DOHH2 (cell line): ENCODE data around the gene LRIT1.

Experiments
- H3F3A ChIP-seq: fragments of 200-600 bp; sonication (generic), shearing (Covaris generic); 2 replicates; pipeline ENCODE4 v1.6.0; 2016; ENCODE audit warnings: antibody characterized with exemption, mild to moderate bottlenecking; ENCODE audit not compliant: control insufficient read depth, insufficient read depth
- H3K27ac ChIP-seq: fragments of 200-600 bp; sonication (generic); 2 replicates; pipeline ENCODE4 v1.5.1; 2014; ENCODE audit warnings: low read depth, mild to moderate bottlenecking, low read length, moderate library complexity
- H3K27me3 ChIP-seq: fragments of 200-600 bp; sonication (generic); 2 replicates; pipeline ENCODE4 v1.6.1; 2014; ENCODE audit warnings: mild to moderate bottlenecking, low read length, mixed read lengths; ENCODE audit not compliant: control insufficient read depth
- H3K36me3 ChIP-seq: fragments of 200-600 bp; sonication (generic); 2 replicates; pipeline ENCODE4 v1.6.1; 2014; ENCODE audit warnings: mild to moderate bottlenecking, low read length, moderate library complexity, mixed read lengths; ENCODE audit not compliant: control insufficient read depth
- H3K4me1 ChIP-seq: fragments of 200-600 bp; sonication (generic); 2 replicates; pipeline ENCODE4 v1.6.1; 2014; ENCODE audit warnings: mild to moderate bottlenecking, low read length, mixed read lengths; ENCODE audit not compliant: control insufficient read depth
- H3K4me2 ChIP-seq: fragments of 200-600 bp; sonication (generic); 2 replicates; pipeline ENCODE4 v1.6.0; 2014; ENCODE audit warnings: mild to moderate bottlenecking, low read length, moderate library complexity
- H3K4me3 ChIP-seq: fragments of 200-600 bp; sonication (generic); 2 replicates; pipeline ENCODE4 v1.5.1; 2014; ENCODE audit warnings: mild to moderate bottlenecking, low read length, mixed read lengths
- H3K79me2 ChIP-seq: fragments of 200-600 bp; sonication (generic); 2 replicates; pipeline ENCODE4 v1.6.1; 2014; ENCODE audit warnings: mild to moderate bottlenecking, low read length, mixed read lengths; ENCODE audit not compliant: control insufficient read depth
- H3K9me2 ChIP-seq: fragments of 200-600 bp; sonication (generic); replicated peaks from 2 replicates; pipeline ENCODE4 v1.6.1; 2014; ENCODE audit warnings: mild to moderate bottlenecking, low read length, mixed read lengths; ENCODE audit not compliant: control insufficient read depth
- H3K9me3 ChIP-seq: fragments of 200-600 bp; sonication (generic); 2 replicates; pipeline ENCODE4 v1.6.1; 2014; ENCODE audit warnings: antibody characterized with exemption, low read length, mixed read lengths; ENCODE audit not compliant: control insufficient read depth, insufficient read depth
- H4K20me1 ChIP-seq: fragments of 200-600 bp; sonication (generic); 2 replicates; pipeline ENCODE4 v1.6.0; 2014; ENCODE audit warnings: low read depth, mild to moderate bottlenecking, antibody characterized with exemption, low read length, moderate library complexity; ENCODE audit not compliant: control insufficient read depth, insufficient read depth
- EZH2phosphoT487 ChIP-seq: fragments of 200-600 bp; sonication (generic); IDR thresholded peaks from 2 replicates; pipeline ENCODE4 v1.6.1; 2017; ENCODE audit warnings: borderline replicate concordance, mild to moderate bottlenecking, antibody characterized with exemption, low read length, moderate library complexity, mixed read lengths
- TF ChIP-seq, protein P1 (sequence below): fragments of 200-600 bp; sonication (generic); IDR thresholded peaks from one replicate; pipeline ENCODE4 v1.5.1; 2014; ENCODE audit warnings: antibody characterized with exemption, mild to moderate bottlenecking, low read depth, low read length; ENCODE audit not compliant: poor library complexity, severe bottlenecking

The LRIT1 gene

DNA sequence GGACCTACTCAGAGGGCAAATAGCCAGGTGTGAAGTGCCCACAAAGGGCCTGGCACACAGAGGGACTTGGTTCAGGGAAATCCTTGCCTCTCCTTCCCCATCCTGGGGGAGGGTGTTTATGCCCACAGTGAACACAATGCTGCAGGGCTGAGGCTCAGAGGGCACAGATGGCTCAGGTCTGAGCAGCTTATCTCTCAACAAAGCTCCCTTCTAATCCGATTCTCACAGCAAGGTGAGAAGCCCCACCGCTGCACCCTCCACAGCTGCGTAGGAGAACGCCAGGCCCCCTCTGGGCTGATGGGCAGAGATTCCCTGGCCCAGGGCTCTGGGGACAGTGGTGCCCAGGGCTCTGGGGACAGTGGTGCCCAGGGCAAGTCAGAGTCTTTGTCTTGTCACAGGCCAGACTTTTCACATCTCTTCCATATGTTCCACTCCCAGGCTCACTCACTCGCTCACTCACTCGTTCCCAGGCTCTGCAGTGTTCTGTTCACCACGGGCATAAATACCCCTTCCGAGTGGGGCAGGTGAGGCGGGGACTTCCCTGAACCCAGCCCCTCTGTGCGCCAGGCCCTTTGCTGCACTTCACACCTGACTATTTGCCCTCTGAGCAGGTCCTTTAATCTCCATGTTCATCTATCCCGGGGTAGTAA, 55.7 kb downstream of the LRIT1 start:
- Histone ChIP-seq H3K9me2 (no peaks in the 10 kb centered on the region), H3F3A (no peaks in the 10 kb centered on the region), H4K20me1 (no peaks in the 10 kb centered on the region), H3K27me3 (no peaks in the 10 kb centered on the region), H3K9me3 (no peaks in the 10 kb centered on the region), H3K79me2 (no peaks in the 10 kb centered on the region), H3K4me3 (no peak overlapping the region), H3K4me2 (no peak overlapping the region), H3K4me1 (no peaks in the 10 kb centered on the region), H3K27ac (no peak overlapping the region), H3K36me3 (no peaks in the 10 kb centered on the region)
- TF ChIP-seq EZH2phosphoT487: no peak
- TF ChIP-seq, protein P1, sequence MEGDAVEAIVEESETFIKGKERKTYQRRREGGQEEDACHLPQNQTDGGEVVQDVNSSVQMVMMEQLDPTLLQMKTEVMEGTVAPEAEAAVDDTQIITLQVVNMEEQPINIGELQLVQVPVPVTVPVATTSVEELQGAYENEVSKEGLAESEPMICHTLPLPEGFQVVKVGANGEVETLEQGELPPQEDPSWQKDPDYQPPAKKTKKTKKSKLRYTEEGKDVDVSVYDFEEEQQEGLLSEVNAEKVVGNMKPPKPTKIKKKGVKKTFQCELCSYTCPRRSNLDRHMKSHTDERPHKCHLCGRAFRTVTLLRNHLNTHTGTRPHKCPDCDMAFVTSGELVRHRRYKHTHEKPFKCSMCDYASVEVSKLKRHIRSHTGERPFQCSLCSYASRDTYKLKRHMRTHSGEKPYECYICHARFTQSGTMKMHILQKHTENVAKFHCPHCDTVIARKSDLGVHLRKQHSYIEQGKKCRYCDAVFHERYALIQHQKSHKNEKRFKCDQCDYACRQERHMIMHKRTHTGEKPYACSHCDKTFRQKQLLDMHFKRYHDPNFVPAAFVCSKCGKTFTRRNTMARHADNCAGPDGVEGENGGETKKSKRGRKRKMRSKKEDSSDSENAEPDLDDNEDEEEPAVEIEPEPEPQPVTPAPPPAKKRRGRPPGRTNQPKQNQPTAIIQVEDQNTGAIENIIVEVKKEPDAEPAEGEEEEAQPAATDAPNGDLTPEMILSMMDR: no peak

DNA sequence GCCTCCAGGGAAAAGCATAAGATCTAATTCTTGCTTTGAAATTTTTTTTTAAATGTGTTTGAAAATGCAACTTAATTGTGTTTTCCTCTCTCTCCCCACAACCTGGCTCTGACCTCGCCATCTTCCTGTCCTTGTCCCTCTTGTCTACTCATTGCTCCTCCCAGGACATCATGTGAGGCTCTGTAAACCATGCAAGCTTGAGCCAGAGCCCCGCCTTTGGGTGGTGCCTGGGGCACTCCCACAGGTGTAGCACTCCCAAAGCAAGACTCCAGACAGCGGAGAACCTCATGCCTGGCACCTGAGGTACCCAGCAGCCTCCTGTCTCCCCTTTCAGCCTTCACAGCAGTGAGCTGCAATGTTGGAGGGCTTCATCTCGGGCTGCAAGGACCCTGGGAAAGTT, 56.8 kb downstream of the LRIT1 start:
- Histone ChIP-seq H3K4me1 (peaks cover 3% of the 10 kb centered on the region), H3K4me3 (no peak overlapping the region), H3K27me3 (no peaks in the 10 kb centered on the region), H3K36me3 (no peaks in the 10 kb centered on the region), H3K27ac (no peak overlapping the region), H3K79me2 (no peaks in the 10 kb centered on the region), H3K9me2 (no peaks in the 10 kb centered on the region), H3K4me2 (no peak overlapping the region), H3F3A (no peaks in the 10 kb centered on the region), H3K9me3 (no peaks in the 10 kb centered on the region), H4K20me1 (no peaks in the 10 kb centered on the region)
- TF ChIP-seq, protein P1: no peak
- no peak for TF ChIP-seq EZH2phosphoT487

DNA sequence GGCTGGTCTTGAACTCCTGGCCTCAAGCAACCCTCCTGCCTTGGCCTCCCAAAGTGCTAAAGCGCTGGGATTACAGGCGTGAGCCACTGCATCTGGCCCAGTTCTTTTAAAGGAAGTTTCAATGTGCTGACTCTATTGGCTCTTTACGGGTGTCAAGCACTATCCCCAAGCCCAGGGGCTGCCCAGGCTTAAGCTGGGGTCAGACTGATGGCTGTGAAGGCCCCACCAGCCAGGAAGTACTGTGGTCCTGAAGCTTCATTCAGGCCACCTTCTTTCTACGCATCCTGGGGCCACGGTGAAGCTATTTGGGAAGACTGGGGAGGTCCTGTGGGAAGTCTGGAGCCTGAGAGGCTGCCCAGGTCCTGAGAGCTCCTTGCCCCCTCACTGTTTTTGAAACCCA, 59.7 kb downstream of the LRIT1 start:
- H3K4me3 ChIP-seq: no peak overlapping the region
- no peak overlapping the region for H3K4me2 ChIP-seq
- peaks cover 31% of the 10 kb centered on the region for H3K4me1 ChIP-seq
- no peaks in the 10 kb centered on the region for H3K9me2 ChIP-seq
- H3K79me2 ChIP-seq: no peaks in the 10 kb centered on the region
- no peaks in the 10 kb centered on the region for H3K36me3 ChIP-seq
- H3F3A ChIP-seq: no peaks in the 10 kb centered on the region
- no peaks in the 10 kb centered on the region for H3K27me3 ChIP-seq
- H3K27ac ChIP-seq: no peak overlapping the region
- TF ChIP-seq, protein P1: no peak
- TF ChIP-seq EZH2phosphoT487: no peak
- H3K9me3 ChIP-seq: no peaks in the 10 kb centered on the region
- H4K20me1 ChIP-seq: no peaks in the 10 kb centered on the region
